ELF-1 (cell line): Measurements from ENCODE around the gene AP1S1.
"Not testable (repeated sequence)": the region's sequence is repeated elsewhere in the genome, so short reads cannot be mapped to it uniquely, and the experiment has no call there.

Source experiments
- DNase-seq: peaks from one replicate; pipeline ENCODE4 v3.0.0-alpha.2; 2016; ENCODE audit warnings: low read depth, low spot score

AP1S1 gene

GRCh38 chr7:101170617-101171441 is 16.6 kb downstream of the AP1S1 start:
- no peak for DNase-seq

- DNase-seq, result no peak
Measured at GRCh38 chr7:101171442-101171837, 17.2 kb downstream of the AP1S1 start.

- DNase-seq, result peak; percentile 50
Measured at GRCh38 chr7:101172005-101172853, 18.0 kb downstream of the AP1S1 start.

DNA sequence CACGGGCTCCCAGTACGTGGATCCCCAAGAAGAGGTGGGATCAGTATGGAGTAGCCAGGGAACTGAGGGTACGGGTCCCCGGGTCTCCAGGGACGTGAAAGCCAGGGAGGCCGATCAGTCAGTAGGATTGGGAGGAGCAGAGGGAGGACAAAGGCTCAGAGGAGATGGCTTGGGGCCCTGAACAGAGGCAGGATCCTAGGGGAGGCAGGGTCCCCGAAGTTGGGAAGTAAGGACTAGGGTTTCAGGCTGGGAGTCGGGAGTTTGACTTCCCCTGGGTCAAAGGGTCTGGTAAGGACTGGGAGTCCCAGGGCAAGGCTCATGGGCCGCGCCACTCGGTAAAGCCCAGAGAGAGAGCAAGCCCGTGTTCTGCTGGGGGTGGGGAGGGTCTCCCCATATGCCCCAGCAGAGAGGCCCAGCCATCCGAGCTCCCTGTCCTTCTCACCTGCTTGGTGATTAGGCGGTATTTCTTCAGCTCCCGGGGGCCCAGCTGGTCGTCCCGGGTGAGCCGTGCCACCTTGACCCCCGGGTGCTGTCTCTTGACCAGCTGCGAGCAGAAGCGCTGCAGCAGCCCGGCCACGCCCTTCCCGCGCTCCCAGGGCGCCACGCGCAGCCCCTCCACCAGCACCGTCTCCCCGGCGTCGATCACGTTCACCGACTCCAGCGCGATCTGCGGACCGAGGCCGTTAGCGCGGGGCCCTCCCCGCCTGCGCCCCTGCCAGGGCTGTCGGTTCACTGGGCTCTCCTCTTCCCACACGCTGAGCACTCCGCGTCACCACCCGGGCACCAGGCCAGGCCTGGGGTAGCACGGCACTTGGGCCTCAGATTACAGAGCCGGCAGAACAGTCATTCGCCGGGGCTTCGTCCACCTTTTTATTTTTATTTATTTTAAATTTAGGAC is 18.8 kb downstream of the AP1S1 start:
- DNase-seq, result no peak

GRCh38 chr7:101173752-101174244 is 19.5 kb downstream of the AP1S1 start:
- DNase-seq, result peak; percentile 93

DNA sequence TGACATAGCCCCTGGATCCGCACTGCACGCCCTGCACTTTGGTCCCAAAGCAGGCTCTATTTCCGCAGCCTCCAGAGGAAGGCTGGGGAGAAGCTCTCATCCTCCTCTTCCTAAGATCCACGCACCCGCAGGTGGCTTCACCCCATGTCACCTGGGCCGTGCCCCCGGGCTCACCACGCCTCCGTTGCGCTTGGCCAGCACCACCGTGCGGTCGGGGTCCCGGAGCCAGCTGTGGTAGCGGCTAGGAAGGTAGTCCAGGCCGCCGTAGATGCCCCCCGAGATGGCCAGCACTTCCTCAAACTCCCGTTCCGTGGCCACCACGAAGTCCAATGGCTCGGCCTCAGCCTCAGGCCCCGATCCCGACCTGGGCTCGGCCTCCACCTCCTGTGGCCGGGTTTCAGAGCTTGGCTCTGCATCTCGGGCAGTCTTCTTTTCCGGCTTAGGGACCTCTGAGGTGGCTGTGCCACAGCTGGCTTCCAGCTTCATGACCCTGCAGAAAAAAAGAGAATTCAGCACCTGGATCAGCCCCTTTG is 20.1 kb downstream of the AP1S1 start:
- DNase-seq, result peak; percentile 59

- no peak for DNase-seq
Measured at GRCh38 chr7:101175664-101176063, 21.4 kb downstream of the AP1S1 start.

DNA sequence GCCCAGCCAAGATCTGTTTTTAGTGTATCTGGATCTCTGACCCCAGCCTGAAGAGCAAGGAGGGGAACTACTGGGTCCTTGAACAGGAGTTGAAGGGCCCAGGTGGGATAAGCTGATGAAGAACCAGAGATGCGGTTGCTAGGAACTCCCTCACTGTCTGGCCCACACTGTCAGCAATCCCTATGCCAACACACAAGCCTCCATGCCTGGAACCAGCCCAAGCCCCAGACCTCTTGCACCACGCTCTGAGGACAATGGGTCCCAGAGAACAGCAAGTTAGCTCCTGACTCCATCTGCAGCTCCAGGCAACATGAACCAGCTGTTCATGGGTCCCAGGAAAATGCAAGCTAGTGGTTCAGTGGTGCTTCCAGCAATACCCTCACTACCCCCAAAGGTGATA is 23.4 kb downstream of the AP1S1 start:
- DNase-seq, result no peak

GRCh38 chr7:101179117-101179516 is 24.8 kb downstream of the AP1S1 start:
- DNase-seq, result peak; percentile 69

DNA sequence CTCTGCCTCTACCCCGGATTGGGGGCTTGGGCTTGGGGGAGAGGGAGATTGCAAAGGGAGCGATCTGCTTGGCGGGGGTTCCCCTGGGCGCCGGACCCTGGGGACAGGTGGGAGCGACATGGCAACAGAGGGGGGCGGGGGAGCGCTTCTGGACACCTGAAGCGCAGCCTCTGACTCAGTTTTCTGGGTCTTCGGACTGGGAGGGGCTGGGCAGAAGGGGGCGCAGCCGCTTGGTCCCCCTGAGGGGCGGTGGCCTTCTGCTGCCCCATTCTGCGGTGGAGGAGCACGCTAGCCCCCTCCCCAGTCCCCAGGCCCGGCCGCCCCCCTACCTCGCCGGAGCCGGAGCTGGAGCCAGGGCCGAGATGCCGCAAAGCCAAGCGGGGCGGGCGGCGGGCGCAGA is 25.4 kb downstream of the AP1S1 start:
- DNase-seq, result no peak

DNA sequence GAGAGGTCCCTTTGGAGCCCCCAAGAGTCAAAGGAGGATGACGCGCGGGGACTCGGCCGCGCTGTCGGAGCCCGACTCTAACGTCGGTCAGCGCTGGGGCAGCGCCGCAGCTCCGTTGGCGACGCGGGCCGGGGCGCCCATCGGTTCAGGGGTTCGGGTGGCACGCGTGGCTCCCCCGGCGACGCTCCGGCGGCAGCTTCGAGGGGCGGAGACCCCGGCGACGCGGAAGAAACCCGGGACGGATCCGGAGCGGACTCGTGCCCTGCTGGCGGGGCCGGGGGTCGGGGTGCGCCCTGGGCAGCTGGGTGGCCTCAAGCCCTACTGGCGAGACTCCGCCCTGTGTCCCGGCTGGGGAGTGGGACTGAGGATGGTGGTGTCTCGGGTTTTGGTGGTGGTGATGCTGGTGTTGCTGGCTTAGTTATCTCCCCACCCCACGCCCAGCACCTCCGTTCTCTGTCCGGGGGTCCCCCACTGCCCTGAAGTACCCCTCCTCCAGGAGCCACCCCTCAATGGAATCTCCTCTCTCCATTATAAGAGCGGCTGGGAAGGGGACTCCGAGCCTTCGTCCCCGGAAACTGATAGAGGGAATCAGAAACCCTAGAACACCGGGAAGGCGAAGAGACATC is 26.0 kb downstream of the AP1S1 start, which contains the start of gene NAT16:
Gene NAT16, minus strand, starts transcription at position 164 of the 626 bp plus-strand sequence. CDS start 5,486 bp downstream, outside the sequence.
- no peak for DNase-seq

DNA sequence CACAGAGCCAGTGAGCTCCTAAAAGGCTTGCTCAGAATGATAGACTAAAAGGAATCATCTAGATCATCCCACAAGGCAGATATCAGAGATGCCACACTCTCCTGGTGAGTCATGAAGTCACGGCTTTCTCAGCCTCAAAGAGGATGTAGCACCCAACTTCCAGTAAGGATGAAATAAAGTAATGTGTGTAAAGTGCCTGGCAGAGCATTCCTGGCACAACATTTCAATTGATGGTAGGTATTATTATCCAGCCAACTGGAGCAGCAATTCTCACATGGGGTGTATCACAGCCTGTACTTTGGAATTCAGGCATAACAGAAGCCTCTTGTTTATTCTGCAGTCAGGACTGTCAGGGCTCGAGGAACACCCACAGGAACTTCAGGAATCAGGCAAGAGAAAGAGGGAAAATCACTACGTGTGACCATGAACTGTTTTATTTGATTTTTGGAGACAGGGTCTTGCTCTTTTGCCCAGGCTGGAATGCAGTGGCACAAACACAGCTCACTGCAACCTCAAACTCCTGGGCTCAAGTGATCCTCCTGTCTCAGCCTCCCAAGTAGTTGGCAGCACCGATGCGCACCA is 31.1 kb downstream of the AP1S1 start:
- DNase-seq, result no peak

- DNase-seq, result no peak
Measured at GRCh38 chr7:101186194-101186593, 31.9 kb downstream of the AP1S1 start.

GRCh38 chr7:101186844-101187428 is 32.7 kb downstream of the AP1S1 start:
- DNase-seq, result no peak

GRCh38 chr7:101189109-101189508 is 34.8 kb downstream of the AP1S1 start:
- DNase-seq, result no peak

- DNase-seq, result no peak
Measured at GRCh38 chr7:101195884-101196283, 41.6 kb downstream of the AP1S1 start.

DNA sequence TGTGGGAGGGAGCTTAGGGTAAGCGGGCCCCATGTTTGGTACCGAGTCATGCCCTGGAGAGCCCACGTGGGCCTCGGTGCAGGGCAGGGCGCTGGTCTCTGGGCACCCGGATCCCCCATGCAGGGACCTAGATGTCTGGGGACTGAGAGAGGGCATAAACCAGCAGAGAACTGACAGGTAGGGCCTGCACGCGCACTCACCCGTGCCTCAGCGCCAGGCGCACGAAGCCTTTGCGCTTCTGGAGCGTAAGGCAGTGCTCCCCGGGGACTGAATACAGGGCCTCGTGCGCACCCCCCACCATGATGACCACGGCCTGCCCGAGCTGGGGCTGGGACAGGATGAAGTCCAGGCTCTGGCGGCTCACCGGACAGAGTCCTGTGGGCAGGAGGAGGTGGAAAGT is 43.7 kb downstream of the AP1S1 start:
- DNase-seq, result no peak

- DNase-seq, result no peak
Measured at GRCh38 chr7:101198476-101198875, 44.2 kb downstream of the AP1S1 start.

- not testable (repeated sequence) for DNase-seq
Measured at GRCh38 chr7:101199522-101199921, 45.2 kb downstream of the AP1S1 start.

DNA sequence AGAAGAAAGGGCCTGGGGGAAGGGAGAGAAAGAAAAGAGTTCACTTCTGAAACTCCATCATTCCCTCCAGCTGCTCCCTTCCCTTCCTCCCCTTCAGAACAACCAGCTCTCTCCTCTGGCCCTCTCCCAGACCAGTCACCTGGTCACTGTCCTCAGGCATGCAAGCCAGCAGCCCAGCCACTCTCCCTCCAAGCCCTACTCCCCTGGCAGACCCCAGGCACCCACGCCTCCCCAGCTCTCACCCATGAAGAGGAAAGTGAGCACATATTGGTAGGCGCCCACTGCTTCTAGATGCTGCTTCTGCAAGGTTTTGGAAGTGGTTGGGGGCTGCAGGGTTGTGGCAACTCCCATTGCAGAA is 46.2 kb downstream of the AP1S1 start:
- DNase-seq, result peak; percentile 51
